Measurements from ENCODE around the gene RBM39. TPM values are rescaled to one million over a fixed set of nuclear protein-coding genes. Genes with fewer than 3 reads are reported as not detected.
"Not testable (repeated sequence)": the region's sequence is repeated elsewhere in the genome, so short reads cannot be mapped to it uniquely, and the experiment has no call there.

RBM39 gene
- total and polyA plus RNA-seq, 2 donors: 449 to 830 TPM

DNA sequence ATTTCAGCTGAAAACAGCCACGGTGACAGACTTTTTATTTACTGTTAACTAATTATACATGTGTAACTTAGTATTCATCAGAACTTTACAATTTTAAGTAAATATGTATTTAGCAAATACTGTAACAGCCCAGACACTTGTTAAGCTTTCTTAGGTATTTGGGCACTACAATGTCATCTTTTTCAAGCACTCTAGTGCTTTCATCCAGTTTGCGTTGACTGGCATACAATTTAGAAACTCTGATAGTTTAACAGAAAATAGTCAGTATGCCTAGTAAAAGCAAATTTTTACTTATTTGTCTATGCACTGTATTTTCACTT is 10.6 kb downstream of the RBM39 start:
- 92% methylated on average over 2 of the region's 2 CpGs for WGBS
- Histone ChIP-seq H3K9me3 (ENCODE audit: control insufficient read depth in 2 of 2, insufficient read depth in 1 of 2, low read length in 1 of 2) (no peaks in the 10 kb centered on the region), H3K4me3 (ENCODE audit: low read length in 2 of 2) (no peak overlapping the region), H3K4me1 (ENCODE audit: control insufficient read depth in 2 of 2, insufficient read depth in 2 of 2, low read length in 2 of 2) (peaks cover 0 to 4% of the 10 kb centered on the region in 2 donors), H3K27me3 (ENCODE audit: control insufficient read depth in 2 of 2, insufficient read depth in 1 of 2, low read length in 1 of 2) (no peaks in the 10 kb centered on the region), H3K27ac (ENCODE audit: low read depth in 1 of 2, low read length in 1 of 2) (no peak overlapping the region), H3K36me3 (ENCODE audit: control insufficient read depth in 2 of 2, insufficient read depth in 2 of 2, low read length in 1 of 2) (peaks cover 43 to 97% of the 10 kb centered on the region in 2 donors)
- DNase-seq (ENCODE audit: low read depth in 6 of 9, low spot score in 9 of 9): no peak

DNA sequence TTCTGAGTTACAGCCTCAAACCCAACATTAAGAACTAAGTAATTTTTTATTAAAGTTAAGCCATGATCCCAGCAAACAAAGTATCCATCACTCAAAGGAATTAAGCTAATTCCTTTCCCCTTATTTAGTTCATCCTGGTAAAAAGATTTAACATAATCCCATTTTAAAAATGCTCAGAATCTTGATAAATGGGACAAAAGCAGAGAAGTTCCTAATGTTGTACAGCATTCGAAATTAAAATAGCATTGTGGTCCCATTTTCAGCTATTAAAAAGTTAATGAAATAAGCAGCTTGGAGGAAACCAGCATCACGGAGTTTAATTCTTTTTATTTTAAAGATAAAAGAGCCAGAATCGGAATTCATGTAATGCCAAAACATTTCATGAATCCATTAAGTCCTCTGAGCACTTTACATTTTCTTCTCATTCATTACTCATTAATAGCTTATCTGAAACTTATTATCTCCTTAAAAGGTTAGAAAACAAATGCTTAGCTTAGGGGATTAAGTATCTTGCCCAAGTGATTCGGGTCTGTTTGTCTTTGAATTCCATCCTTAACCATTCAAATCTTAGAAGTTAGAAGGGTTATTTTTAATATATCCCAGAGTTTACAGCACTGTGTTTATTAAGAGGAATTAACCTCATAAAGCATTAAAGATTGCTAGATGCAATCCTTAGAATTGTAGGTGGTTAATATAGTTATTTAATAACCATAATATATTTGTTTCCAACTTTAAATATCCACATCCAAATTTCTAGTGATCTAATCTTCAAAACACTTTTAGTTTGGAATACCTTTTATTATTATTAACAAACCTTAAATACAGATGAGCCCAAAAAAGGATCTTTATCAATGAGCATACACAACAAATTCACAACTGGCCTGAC is 11.2 kb downstream of the RBM39 start:
- Histone ChIP-seq H3K4me3 (ENCODE audit: low read length in 2 of 2) (no peak overlapping the region), H3K27me3 (ENCODE audit: control insufficient read depth in 2 of 2, insufficient read depth in 1 of 2, low read length in 1 of 2) (no peaks in the 10 kb centered on the region), H3K4me1 (ENCODE audit: control insufficient read depth in 2 of 2, insufficient read depth in 2 of 2, low read length in 2 of 2) (peaks cover 0 to 2% of the 10 kb centered on the region in 2 donors), H3K36me3 (ENCODE audit: control insufficient read depth in 2 of 2, insufficient read depth in 2 of 2, low read length in 1 of 2) (peaks cover 39 to 97% of the 10 kb centered on the region in 2 donors), H3K9me3 (ENCODE audit: control insufficient read depth in 2 of 2, insufficient read depth in 1 of 2, low read length in 1 of 2) (no peaks in the 10 kb centered on the region), H3K27ac (ENCODE audit: low read depth in 1 of 2, low read length in 1 of 2) (no peak overlapping the region)
- WGBS: 94% methylated on average over 4 of the region's 4 CpGs
- DNase-seq (ENCODE audit: low read depth in 6 of 9, low spot score in 9 of 9): no peak

DNA sequence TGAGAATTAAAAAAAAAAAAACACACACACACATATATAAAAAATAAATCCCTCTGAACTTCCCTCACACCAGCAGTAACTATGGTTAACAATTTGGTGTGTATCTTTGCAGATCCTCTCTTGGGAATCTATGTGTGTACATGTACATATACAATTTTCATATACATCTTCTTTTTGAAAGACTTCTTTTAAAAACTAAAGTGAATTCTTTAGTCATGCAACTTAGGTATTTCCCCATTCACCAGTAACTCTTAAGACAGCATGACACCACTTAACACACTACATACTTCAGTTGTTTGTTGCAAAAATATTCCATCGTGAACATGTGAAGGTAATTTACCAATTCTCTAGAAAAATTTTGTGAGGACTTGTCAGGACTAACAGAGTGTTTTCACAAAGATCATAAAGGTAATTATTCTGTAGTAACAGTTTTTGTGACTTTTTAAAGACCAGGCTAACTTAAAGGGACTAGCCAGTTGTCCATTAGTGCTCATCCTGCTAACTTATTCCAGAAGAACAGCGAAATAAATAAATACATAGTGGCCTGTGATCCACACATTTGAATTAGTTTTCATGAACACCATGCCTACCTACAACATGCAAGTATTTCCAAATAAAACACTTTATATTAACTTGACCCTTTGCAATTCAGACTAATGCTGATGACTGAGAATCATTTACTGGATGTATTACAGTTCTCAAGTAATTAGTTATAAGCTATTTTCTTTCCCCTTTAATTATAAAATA is 12.1 kb downstream of the RBM39 start:
- no peaks in the 10 kb centered on the region for H3K27me3 ChIP-seq (ENCODE audit: control insufficient read depth in 2 of 2, insufficient read depth in 1 of 2, low read length in 1 of 2)
- H3K4me3 ChIP-seq (ENCODE audit: low read length in 2 of 2): no peak overlapping the region
- no peaks in the 10 kb centered on the region for H3K4me1 ChIP-seq (ENCODE audit: control insufficient read depth in 2 of 2, insufficient read depth in 2 of 2, low read length in 2 of 2)
- WGBS: 94% methylated on average over 2 of the region's 2 CpGs
- peaks cover 44 to 97% of the 10 kb centered on the region in 2 donors for H3K36me3 ChIP-seq (ENCODE audit: control insufficient read depth in 2 of 2, insufficient read depth in 2 of 2, low read length in 1 of 2)
- H3K9me3 ChIP-seq (ENCODE audit: control insufficient read depth in 2 of 2, insufficient read depth in 1 of 2, low read length in 1 of 2): no peaks in the 10 kb centered on the region
- no peak for DNase-seq (ENCODE audit: low read depth in 6 of 9, low spot score in 9 of 9)
- no peak overlapping the region for H3K27ac ChIP-seq (ENCODE audit: low read depth in 1 of 2, low read length in 1 of 2)

DNA sequence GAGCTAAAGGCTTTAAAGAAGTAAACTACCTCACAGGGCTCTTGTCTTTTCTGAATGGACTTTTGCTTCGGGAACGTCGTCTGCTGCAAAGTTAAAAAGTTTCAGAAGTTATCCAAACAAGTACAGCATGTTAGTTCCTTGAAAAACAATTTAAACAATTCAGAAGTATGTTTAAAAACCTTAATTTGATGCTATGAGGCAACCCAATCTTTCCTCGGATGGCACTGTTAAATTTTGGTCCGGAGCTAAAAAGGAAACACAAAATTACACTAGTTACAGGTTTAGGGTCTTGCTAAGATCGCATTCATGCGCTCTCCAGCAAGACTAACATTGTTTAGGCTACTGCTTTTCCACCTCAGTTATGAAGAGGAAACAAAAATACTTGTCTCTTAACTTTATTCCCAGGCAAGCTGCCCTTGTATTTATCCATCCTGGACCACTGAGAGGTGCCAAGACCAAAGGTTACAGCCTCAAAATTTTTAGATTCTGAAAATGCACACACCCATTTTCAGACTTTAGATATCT is 12.7 kb downstream of the RBM39 start:
- Histone ChIP-seq H3K4me1 (ENCODE audit: control insufficient read depth in 2 of 2, insufficient read depth in 2 of 2, low read length in 2 of 2) (no peaks in the 10 kb centered on the region), H3K36me3 (ENCODE audit: control insufficient read depth in 2 of 2, insufficient read depth in 2 of 2, low read length in 1 of 2) (peaks cover 46 to 97% of the 10 kb centered on the region in 2 donors), H3K9me3 (ENCODE audit: control insufficient read depth in 2 of 2, insufficient read depth in 1 of 2, low read length in 1 of 2) (no peaks in the 10 kb centered on the region), H3K27ac (ENCODE audit: low read depth in 1 of 2, low read length in 1 of 2) (no peak overlapping the region), H3K4me3 (ENCODE audit: low read length in 2 of 2) (no peak overlapping the region), H3K27me3 (ENCODE audit: control insufficient read depth in 2 of 2, insufficient read depth in 1 of 2, low read length in 1 of 2) (no peaks in the 10 kb centered on the region)
- DNase-seq (ENCODE audit: low read depth in 6 of 9, low spot score in 9 of 9): no peak
- WGBS: 99% methylated on average over 7 of the region's 7 CpGs

DNA sequence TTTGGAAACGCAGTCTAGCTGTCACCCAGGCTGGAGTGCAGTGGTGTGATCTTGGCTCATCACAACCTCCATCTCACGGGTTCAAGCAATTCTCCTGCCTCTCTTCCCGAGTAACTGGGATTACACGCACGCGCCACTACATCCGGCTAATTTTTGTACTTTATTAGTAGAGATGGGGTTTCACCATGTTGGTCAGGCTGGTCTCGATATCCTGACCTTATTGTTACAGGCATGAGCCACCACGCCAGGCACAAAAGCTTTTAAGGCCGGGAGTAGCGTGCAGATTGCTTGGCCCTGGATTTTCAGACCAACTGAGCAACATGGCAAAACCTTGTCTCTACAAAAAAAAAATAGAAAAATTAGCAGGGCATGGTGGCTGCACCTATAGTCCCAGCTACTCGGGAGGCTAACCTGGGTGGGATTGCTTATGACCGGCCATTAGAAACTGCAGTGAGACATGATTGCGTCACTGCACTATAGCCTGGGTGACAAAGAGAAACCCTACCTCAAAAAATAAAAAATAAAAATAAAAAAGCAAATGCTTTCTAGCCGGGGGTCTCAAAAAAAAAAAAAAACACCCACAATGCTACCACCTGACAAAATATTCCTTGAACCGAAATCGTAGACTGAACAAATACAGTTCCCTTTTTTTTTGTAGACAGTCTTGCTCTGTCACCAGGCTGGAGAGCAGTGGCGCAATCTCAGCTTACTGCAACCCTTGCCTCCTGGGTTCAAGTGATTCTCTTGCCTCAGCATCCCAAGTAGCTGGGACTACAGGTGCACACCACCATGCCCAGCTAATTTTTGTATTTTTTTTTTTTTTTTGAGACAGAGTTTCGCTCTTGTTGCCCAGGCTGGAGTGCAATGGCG is 15.0 kb downstream of the RBM39 start:
- peaks cover 55 to 96% of the 10 kb centered on the region in 2 donors for H3K36me3 ChIP-seq (ENCODE audit: control insufficient read depth in 2 of 2, insufficient read depth in 2 of 2, low read length in 1 of 2)
- H3K9me3 ChIP-seq (ENCODE audit: control insufficient read depth in 2 of 2, insufficient read depth in 1 of 2, low read length in 1 of 2): no peaks in the 10 kb centered on the region
- no peak overlapping the region for H3K4me3 ChIP-seq (ENCODE audit: low read length in 2 of 2)
- WGBS: 97% methylated on average over 20 of the region's 20 CpGs
- no peak overlapping the region for H3K27ac ChIP-seq (ENCODE audit: low read depth in 1 of 2, low read length in 1 of 2)
- no peak for DNase-seq (ENCODE audit: low read depth in 6 of 9, low spot score in 9 of 9)
- no peaks in the 10 kb centered on the region for H3K4me1 ChIP-seq (ENCODE audit: control insufficient read depth in 2 of 2, insufficient read depth in 2 of 2, low read length in 2 of 2)
- no peaks in the 10 kb centered on the region for H3K27me3 ChIP-seq (ENCODE audit: control insufficient read depth in 2 of 2, insufficient read depth in 1 of 2, low read length in 1 of 2)

DNA sequence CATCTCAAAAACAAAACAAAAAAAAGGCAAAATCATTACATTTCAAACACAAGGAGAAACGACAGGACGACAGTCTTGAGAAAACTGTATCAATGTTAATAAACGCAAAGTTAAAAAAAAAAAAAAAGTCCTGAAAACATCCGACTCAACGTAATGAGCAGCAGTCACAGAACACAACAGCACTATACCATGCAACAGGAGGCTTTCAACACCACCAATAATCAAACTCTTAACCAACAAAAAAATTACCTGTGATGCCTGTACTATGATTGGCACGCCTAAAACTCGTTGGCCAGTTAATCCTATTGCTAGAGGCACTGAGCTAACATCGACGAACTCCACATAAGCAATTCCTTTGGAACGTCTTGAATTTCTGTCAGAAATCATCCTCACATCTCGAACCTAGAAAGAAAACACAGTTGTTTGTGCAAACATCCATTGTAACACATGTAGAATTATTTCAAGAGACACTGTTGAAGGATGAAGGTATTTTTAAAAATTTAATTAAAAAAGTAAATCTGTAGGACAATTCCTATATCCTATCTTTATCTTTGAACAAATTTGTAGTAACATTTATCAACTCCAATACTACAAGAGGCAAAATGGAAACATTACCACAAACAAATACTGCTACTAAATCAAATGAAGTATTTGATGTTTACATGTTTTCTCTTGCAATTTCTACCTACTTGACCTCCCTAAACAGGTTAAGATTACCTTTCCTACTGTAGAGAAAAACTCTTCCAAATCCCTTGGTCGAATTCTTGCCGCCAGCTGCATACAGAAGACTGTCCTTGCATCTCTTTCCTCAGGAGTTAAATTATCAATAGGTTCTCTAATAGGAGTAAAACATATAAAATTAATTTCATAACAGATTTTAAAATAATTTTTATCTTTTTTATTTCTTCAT is 17.5 kb downstream of the RBM39 start:
- H3K4me3 ChIP-seq (ENCODE audit: low read length in 2 of 2): no peak overlapping the region
- H3K27me3 ChIP-seq (ENCODE audit: control insufficient read depth in 2 of 2, insufficient read depth in 1 of 2, low read length in 1 of 2): no peaks in the 10 kb centered on the region
- no peak overlapping the region for H3K27ac ChIP-seq (ENCODE audit: low read depth in 1 of 2, low read length in 1 of 2)
- 97% methylated on average over 13 of the region's 13 CpGs for WGBS
- no peaks in the 10 kb centered on the region for H3K9me3 ChIP-seq (ENCODE audit: control insufficient read depth in 2 of 2, insufficient read depth in 1 of 2, low read length in 1 of 2)
- no peaks in the 10 kb centered on the region for H3K4me1 ChIP-seq (ENCODE audit: control insufficient read depth in 2 of 2, insufficient read depth in 2 of 2, low read length in 2 of 2)
- peaks cover 75 to 97% of the 10 kb centered on the region in 2 donors for H3K36me3 ChIP-seq (ENCODE audit: control insufficient read depth in 2 of 2, insufficient read depth in 2 of 2, low read length in 1 of 2)
- DNase-seq (ENCODE audit: low read depth in 6 of 9, low spot score in 9 of 9): no peak

DNA sequence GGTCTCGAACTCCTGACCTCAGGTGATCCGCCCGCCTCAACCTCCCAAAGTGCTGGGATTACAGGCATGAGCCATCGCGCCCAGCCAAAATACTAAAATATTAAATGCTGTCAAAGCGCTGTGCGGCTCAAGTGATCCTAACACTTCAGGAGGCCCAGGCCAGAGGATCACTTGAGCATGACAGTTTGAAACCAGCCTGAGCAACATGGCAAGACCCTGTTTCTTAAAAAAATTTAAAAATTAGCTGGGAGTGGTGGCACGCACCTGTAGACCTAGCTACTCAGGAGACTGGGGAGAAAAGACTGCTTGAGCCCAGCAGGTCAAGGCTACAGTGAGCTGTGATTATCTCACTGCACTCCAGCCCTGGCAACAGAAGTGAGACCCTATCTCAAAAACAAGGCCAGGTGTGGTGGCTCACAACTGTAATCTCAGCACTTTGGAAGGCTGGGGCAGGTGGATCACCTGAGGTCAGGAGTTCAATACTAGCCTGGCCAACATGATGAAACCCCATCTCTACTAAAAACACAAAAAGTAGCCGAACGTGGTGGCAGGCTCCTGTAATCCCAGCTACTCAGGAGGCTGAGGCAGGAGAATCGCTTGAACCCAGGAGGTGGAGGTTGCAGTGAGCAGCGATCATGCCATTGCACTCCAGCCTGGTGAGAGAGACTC is 18.3 kb downstream of the RBM39 start:
- peaks cover 77 to 97% of the 10 kb centered on the region in 2 donors for H3K36me3 ChIP-seq (ENCODE audit: control insufficient read depth in 2 of 2, insufficient read depth in 2 of 2, low read length in 1 of 2)
- not testable (repeated sequence) for H3K27me3 ChIP-seq (ENCODE audit: control insufficient read depth in 2 of 2, insufficient read depth in 1 of 2, low read length in 1 of 2); DNase-seq (ENCODE audit: low read depth in 6 of 9, low spot score in 9 of 9); H3K4me1 ChIP-seq (ENCODE audit: control insufficient read depth in 2 of 2, insufficient read depth in 2 of 2, low read length in 2 of 2); H3K9me3 ChIP-seq (ENCODE audit: control insufficient read depth in 2 of 2, insufficient read depth in 1 of 2, low read length in 1 of 2); H3K27ac ChIP-seq (ENCODE audit: low read depth in 1 of 2, low read length in 1 of 2); H3K4me3 ChIP-seq (ENCODE audit: low read length in 2 of 2)
- WGBS: 97% methylated on average over 12 of the region's 12 CpGs

DNA sequence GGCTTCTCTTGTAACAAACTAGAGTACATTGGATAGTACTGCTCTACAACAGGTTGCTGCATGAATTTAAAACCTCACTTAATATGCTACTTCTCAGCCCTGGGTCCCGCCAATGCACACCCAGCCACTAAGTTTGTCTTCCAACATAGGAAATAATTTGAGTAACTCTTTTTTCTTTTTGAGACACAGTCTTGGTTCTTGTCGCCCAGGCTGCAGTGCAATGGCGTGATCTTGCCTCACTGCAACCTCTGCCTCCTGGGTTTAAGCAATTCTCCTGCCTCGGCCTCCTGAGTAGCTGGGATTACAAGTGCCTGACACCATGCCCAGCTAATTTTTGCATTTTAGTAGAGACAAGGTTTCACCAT is 18.8 kb downstream of the RBM39 start:
- peaks cover 78 to 97% of the 10 kb centered on the region in 2 donors for H3K36me3 ChIP-seq (ENCODE audit: control insufficient read depth in 2 of 2, insufficient read depth in 2 of 2, low read length in 1 of 2)
- not testable (repeated sequence) for H3K27ac ChIP-seq (ENCODE audit: low read depth in 1 of 2, low read length in 1 of 2); H3K27me3 ChIP-seq (ENCODE audit: control insufficient read depth in 2 of 2, insufficient read depth in 1 of 2, low read length in 1 of 2); DNase-seq (ENCODE audit: low read depth in 6 of 9, low spot score in 9 of 9); H3K4me3 ChIP-seq (ENCODE audit: low read length in 2 of 2); H3K4me1 ChIP-seq (ENCODE audit: control insufficient read depth in 2 of 2, insufficient read depth in 2 of 2, low read length in 2 of 2); H3K9me3 ChIP-seq (ENCODE audit: control insufficient read depth in 2 of 2, insufficient read depth in 1 of 2, low read length in 1 of 2)
- WGBS: 97% methylated on average over 4 of the region's 4 CpGs

Measured in thymus (tissue), 11 donors.